SW 1271 (cell line): Measurements from ENCODE around the gene SFXN3.

Experiments
- DNase-seq, 2 experiments: peaks; one replicate each; lab custom pipeline; 2025; lab: John Stamatoyannopoulos, UW

Gene SFXN3

GRCh38 chr10:101072923-101073322 is 41.9 kb downstream of the SFXN3 start:
- DNase-seq: no peak

GRCh38 chr10:101073631-101074030 is 42.6 kb downstream of the SFXN3 start:
- DNase-seq: no peak

- DNase-seq: no peak
These were observed 44.7 kb downstream of the SFXN3 start for GRCh38 chr10:101075775-101076174.

GRCh38 chr10:101076630-101077029 is 45.6 kb downstream of the SFXN3 start:
- DNase-seq: no peak

- DNase-seq: no peak
These were observed 48.8 kb downstream of the SFXN3 start for GRCh38 chr10:101079874-101080273.

- no peak for DNase-seq
These were observed 50.2 kb downstream of the SFXN3 start for GRCh38 chr10:101080933-101081931.

- DNase-seq: no peak
These were observed 54.8 kb downstream of the SFXN3 start for GRCh38 chr10:101085846-101086245.

- no peak for DNase-seq
These were observed 56.3 kb downstream of the SFXN3 start for GRCh38 chr10:101087376-101087775.

GRCh38 chr10:101087965-101088364 is 56.9 kb downstream of the SFXN3 start:
- no peak for DNase-seq

- DNase-seq: no peak
These were observed 58.7 kb downstream of the SFXN3 start for GRCh38 chr10:101089520-101090299.

- DNase-seq: no peak
These were observed 59.6 kb downstream of the SFXN3 start for GRCh38 chr10:101090597-101090996.
